C4-2B (cell line): ENCODE data around the gene TRIM36.

Source experiments
- ZFX ChIP-seq: fragments of 450-650 bp; IDR thresholded peaks from 2 replicates; pipeline ENCODE4 v1.6.1; 2017
- TF ChIP-seq, protein P1 (sequence below): fragments of 450-650 bp; conservative IDR thresholded peaks from 2 replicates; pipeline ENCODE4 v1.5.1; 2017; ENCODE audit warnings: mild to moderate bottlenecking

DNA sequence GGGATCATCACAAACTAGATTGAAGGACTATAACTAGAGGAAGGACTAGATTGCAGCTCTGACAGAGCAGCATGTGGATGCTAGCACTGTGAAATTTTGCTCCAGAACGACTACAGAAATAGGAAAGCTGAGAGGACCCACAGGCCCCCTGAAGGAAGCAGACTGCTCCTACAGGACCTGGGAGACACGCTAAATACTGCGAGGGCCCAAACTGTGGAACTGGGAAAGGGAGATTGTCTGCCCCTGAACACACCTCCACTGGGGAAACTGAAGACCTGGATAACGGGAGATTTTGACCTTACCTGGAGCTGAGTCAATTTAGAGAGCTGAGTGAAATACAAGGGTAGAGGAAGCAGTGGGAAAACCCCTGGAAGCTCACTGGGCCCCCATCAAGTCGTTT, 19.2 kb downstream of the TRIM36 start:
- TF ChIP-seq, protein P1, sequence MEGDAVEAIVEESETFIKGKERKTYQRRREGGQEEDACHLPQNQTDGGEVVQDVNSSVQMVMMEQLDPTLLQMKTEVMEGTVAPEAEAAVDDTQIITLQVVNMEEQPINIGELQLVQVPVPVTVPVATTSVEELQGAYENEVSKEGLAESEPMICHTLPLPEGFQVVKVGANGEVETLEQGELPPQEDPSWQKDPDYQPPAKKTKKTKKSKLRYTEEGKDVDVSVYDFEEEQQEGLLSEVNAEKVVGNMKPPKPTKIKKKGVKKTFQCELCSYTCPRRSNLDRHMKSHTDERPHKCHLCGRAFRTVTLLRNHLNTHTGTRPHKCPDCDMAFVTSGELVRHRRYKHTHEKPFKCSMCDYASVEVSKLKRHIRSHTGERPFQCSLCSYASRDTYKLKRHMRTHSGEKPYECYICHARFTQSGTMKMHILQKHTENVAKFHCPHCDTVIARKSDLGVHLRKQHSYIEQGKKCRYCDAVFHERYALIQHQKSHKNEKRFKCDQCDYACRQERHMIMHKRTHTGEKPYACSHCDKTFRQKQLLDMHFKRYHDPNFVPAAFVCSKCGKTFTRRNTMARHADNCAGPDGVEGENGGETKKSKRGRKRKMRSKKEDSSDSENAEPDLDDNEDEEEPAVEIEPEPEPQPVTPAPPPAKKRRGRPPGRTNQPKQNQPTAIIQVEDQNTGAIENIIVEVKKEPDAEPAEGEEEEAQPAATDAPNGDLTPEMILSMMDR: no peak
- TF ChIP-seq ZFX: no peak
